GM12878 (cell line): ENCODE data around the gene NFYC. TPM values are rescaled to one million over a fixed set of nuclear protein-coding genes. Genes with fewer than 3 reads are reported as not detected.
A peak's percentile ranks its signal among the peaks of the same experiment; 100 is the strongest.

Source experiments
- ATAC-seq: fragments of 200-7000 bp; cut with Tn5 transposase; 3 replicates; pipeline ENCODE4 v1.9.1; 2020; ENCODE audit warnings: mild to moderate bottlenecking, moderate library complexity
- BruUV-seq: library from RNA; stranded (reverse); fragments of 400-500 nt; replicated peaks from 2 replicates; lab custom pipeline; 2021; lab: Mats Ljungman, UMichigan
- CTCF ChIA-PET: fragments of 300-600 bp; sonication (Branson Sonifier 250); formaldehyde crosslinking; extraction: SDS; loops from one replicate; lab custom pipeline; 2021; ENCODE audit warnings: inconsistent platforms; lab: Yijun Ruan, JAX
- POLR2A ChIA-PET: fragments of 350-600 bp; formaldehyde crosslinking; extraction: SDS; loops from one replicate; lab custom pipeline; 2021; ENCODE audit warnings: inconsistent platforms; lab: Charles Lee
- RAD21 ChIA-PET: fragments of 300-600 bp; sonication (Branson Sonifier 250); formaldehyde crosslinking; loops from one replicate; lab custom pipeline; 2023; ENCODE audit warnings: antibody characterized with exemption; ENCODE audit not compliant: unreplicated experiment; lab: Charles Lee
- SMC1A ChIA-PET: fragments of 300-600 bp; sonication (Branson Sonifier 250); formaldehyde crosslinking; loops from one replicate; lab custom pipeline; 2023; ENCODE audit not compliant: unreplicated experiment, uncharacterized antibody; lab: Charles Lee
- DNase-seq: peaks from one replicate; pipeline ENCODE4 v3.0.0-alpha.2; 2011; ENCODE audit warnings: low read depth, low spot score
- FAIRE-seq: peaks from 3 replicates; lab custom pipeline; 2011; peaks lifted over from hg19 to GRCh38; lab: Jason Lieb, UNC
- H2AFZ ChIP-seq: 2 replicates; pipeline ENCODE4 v1.6.0; 2011; ENCODE audit warnings: low read depth, low read length, control low read depth; ENCODE audit not compliant: control insufficient read depth
- H3K27ac ChIP-seq: 2 replicates; pipeline ENCODE4 v1.5.1; 2011; ENCODE audit warnings: control low read depth; ENCODE audit not compliant: control insufficient read depth, insufficient read depth
- H3K27me3 ChIP-seq, 2 experiments: replicated peaks in 1 of 2; 2 replicates each; pipeline versions ENCODE4 v1.6.0 to v1.6.1; 2011; ENCODE audit warnings: low read length in 1 of 2; ENCODE audit not compliant: control insufficient read depth in 2 of 2, insufficient read depth in 2 of 2
- H3K36me3 ChIP-seq, 2 experiments: 2 replicates each; pipeline ENCODE4 v1.5.1; 2011; ENCODE audit warnings: low read length in 1 of 2; ENCODE audit not compliant: control insufficient read depth in 2 of 2, insufficient read depth in 2 of 2
- H3K4me1 ChIP-seq: 2 replicates; pipeline ENCODE4 v1.6.1; 2011; ENCODE audit warnings: mild to moderate bottlenecking, low read length, moderate library complexity, mixed read lengths; ENCODE audit not compliant: control insufficient read depth, insufficient read depth
- H3K4me2 ChIP-seq: 2 replicates; pipeline ENCODE4 v1.6.0; 2011; ENCODE audit warnings: control low read depth; ENCODE audit not compliant: control insufficient read depth, insufficient read depth
- H3K4me3 ChIP-seq: fragments of 200-600 bp; sonication (generic); 2 replicates; pipeline ENCODE4 v1.5.1; 2016
- H3K79me2 ChIP-seq: 2 replicates; pipeline ENCODE4 v1.6.0; 2011; ENCODE audit warnings: low read length; ENCODE audit not compliant: control insufficient read depth, insufficient read depth
- H3K9ac ChIP-seq: 2 replicates; pipeline ENCODE4 v1.8.0; 2011; ENCODE audit warnings: low read length, control low read depth, mixed read lengths; ENCODE audit not compliant: control insufficient read depth, insufficient read depth
- H3K9me3 ChIP-seq: replicated peaks from 3 replicates; pipeline ENCODE4 v1.5.1; 2011; ENCODE audit warnings: mild to moderate bottlenecking, low read length; ENCODE audit not compliant: control insufficient read depth, insufficient read depth
- H4K20me1 ChIP-seq: 2 replicates; pipeline ENCODE4 v1.6.0; 2011; ENCODE audit not compliant: control insufficient read depth, insufficient read depth
- CEBPB ChIP-seq, 2 experiments: fragments of 150-350 bp in 1 of 2; IDR thresholded peaks; 2 replicates each; pipeline ENCODE4 v1.6.1; 2012 to 2014; ENCODE audit warnings: low read depth in 2 of 2, low read length in 2 of 2, borderline replicate concordance in 1 of 2, inconsistent platforms in 1 of 2
- CHD1 ChIP-seq: IDR thresholded peaks from 2 replicates; pipeline ENCODE4 v1.6.1; 2012; ENCODE audit warnings: low read depth, low read length, improper control_type of control experiment
- ELK1 ChIP-seq: IDR thresholded peaks from 2 replicates; pipeline ENCODE4 v1.6.1; 2012; ENCODE audit warnings: low read depth, low read length, improper control_type of control experiment
- ESRRA ChIP-seq: IDR thresholded peaks from 2 replicates; pipeline ENCODE4 v1.6.1; 2012; ENCODE audit warnings: mild to moderate bottlenecking, low read length, improper control_type of control experiment
- FOXM1 ChIP-seq: IDR thresholded peaks from 2 replicates; pipeline ENCODE4 v1.6.1; 2012; ENCODE audit warnings: low read depth, mild to moderate bottlenecking, inconsistent platforms, low read length, moderate library complexity
- IKZF1 ChIP-seq: fragments of 450-650 bp; conservative IDR thresholded peaks from 2 replicates; pipeline ENCODE4 v1.6.1; 2017; ENCODE audit warnings: antibody characterized with exemption, mild to moderate bottlenecking
- IRF4 ChIP-seq: IDR thresholded peaks from 2 replicates; pipeline ENCODE4 v1.6.1; 2011; ENCODE audit warnings: low read depth, low read length
- RB1 ChIP-seq: fragments of 450-650 bp; formaldehyde crosslinking; IDR thresholded peaks from 2 replicates; pipeline ENCODE4 v1.6.1; 2017; ENCODE audit warnings: mild to moderate bottlenecking, borderline replicate concordance
- SREBF2 ChIP-seq: IDR thresholded peaks from 2 replicates; pipeline ENCODE4 v1.6.1; 2012; ENCODE audit warnings: mild to moderate bottlenecking, low read length
- SRF ChIP-seq, 2 experiments: IDR thresholded peaks; 2 replicates each; pipeline ENCODE4 v1.6.1; 2011; ENCODE audit warnings: low read depth in 2 of 2, low read length in 2 of 2, mild to moderate bottlenecking in 1 of 2, moderate library complexity in 1 of 2
- ZBTB40 ChIP-seq: fragments of 450-650 bp; IDR thresholded peaks from 2 replicates; pipeline ENCODE4 v1.6.1; 2016; ENCODE audit warnings: mild to moderate bottlenecking, moderate library complexity, borderline replicate concordance
- WGBS: methylation state at CpG from one replicate; pipeline ENCODE4 v1.1.6; 2016; ENCODE audit warnings: low lambda C conversion rate; ENCODE audit not compliant: insufficient replicate concordance, insufficient coverage; ENCODE audit errors: missing lambda C conversion rate; 5-methylcytosine and 5-hydroxymethylcytosine counted together
- in situ Hi-C: fragments of 300-500 bp; cut with MboI; formaldehyde crosslinking; loops from 9 replicates; pipeline ENCODE4 v1.14.3; 2018; ENCODE audit warnings: mixed read lengths
- intact Hi-C: fragments of 100-400 bp; cut with micrococcal nuclease; formaldehyde crosslinking; loops from one replicate; pipeline ENCODE4 v1.14.2; 2022; ENCODE audit not compliant: unreplicated experiment
- polyA plus RNA-seq, 11 experiments: library from polyadenylated mRNA; depleted of rRNA in 4 of 11; unstranded in 6 of 11; stranded (reverse) in 5 of 11; fragments of >200 nt; fragmentation: Nextera tagmentation in 4 of 11; fragmentation: Illumina TruSeq in 1 of 11; extraction: Ambion mirVana in 4 of 11; extraction: Trizol in 1 of 11; gene quantifications; 1 replicate in 1 of 11; 2 replicates in 10 of 11; pipeline versions ENCODE4 v1.2.1 to v1.2.3, GENCODE V29; 2011 to 2016; ENCODE audit warnings: inconsistent platforms in 2 of 11, missing spikeins in 2 of 11, low read depth in 1 of 11
- total RNA-seq, 4 experiments: library from RNA; depleted of rRNA in 3 of 4; stranded (reverse); fragments of >200 nt in 3 of 4; fragmentation: Illumina TruSeq in 1 of 4; extraction: Trizol in 1 of 4; gene quantifications; 2 replicates each; pipeline versions ENCODE4 v1.2.1 to v1.2.3, GENCODE V29; 2013 to 2021

Gene NFYC
- total and polyA plus RNA-seq, 10 of the 15 experiments (the other 5 are each of a cell fraction or from before 2014, with no cell fraction given) = 4.3 to 84.2 (median 58.3) TPM

GRCh38 chr1:40817791-40818263 is 126.3 kb downstream of the NFYC start:
- peak; percentile 23 for ATAC-seq
- CTCF ChIA-PET = no interaction called here

More at GRCh38 chr1:40817791-40818263, 126.3 kb downstream of the NFYC start:
- DNase-seq = no peak
- no peaks in the 10 kb centered on the region for H3K79me2 ChIP-seq
- ChIA-PET POLR2A (no interaction called here), RAD21 (no interaction called here), SMC1A (no interaction called here)
- in situ Hi-C loops = no loop called here
- peak overlapping the region; percentile 87 for H2AFZ ChIP-seq
- BruUV-seq = no TSS peak
- H3K4me1 ChIP-seq = peaks cover 4% of the 10 kb centered on the region; the same call in 1 of the 2 replicates
- intact Hi-C loops = no loop called here
- no peaks in the 10 kb centered on the region for H3K9me3 ChIP-seq
- H4K20me1 ChIP-seq = no peaks in the 10 kb centered on the region
- no peak overlapping the region for H3K9ac ChIP-seq
- H3K36me3 ChIP-seq = no peaks in the 10 kb centered on the region
- TF ChIP-seq ESRRA (no peak), RB1 (no peak), ZBTB40 (no peak), IKZF1 (0 out of 2 replicates have a peak, but pooled peaks have one; percentile 8), IRF4 (no peak), ELK1 (no peak), SREBF2 (no peak), CEBPB (IDR thresholded peaks at IDR 0.05; ENCODE audit: borderline replicate concordance in 1 of 2, low read depth in 2 of 2, low read length in 2 of 2) (no peak), FOXM1 (no peak), CHD1 (no peak), SRF (IDR thresholded peaks at IDR 0.05; ENCODE audit: low read depth in 2 of 2, low read length in 2 of 2) (peak in 1 of 2 experiments; percentile 55; a peak in 1 of 4 replicates)
- H3K4me2 ChIP-seq = peak overlapping the region; percentile 96
- WGBS = 1% methylated on average over 17 of the region's 19 CpGs
- no peaks in the 10 kb centered on the region; a peak in 1 of 4 replicates for H3K27me3 ChIP-seq
- H3K27ac ChIP-seq = no peak overlapping the region
- no peak for FAIRE-seq
- peak overlapping the region; percentile 60; the same call in 1 of the 2 replicates for H3K4me3 ChIP-seq
